ENCODE results near the gene KIF26B. TPM values are rescaled to one million over a fixed set of nuclear protein-coding genes. Genes with fewer than 3 reads are reported as not detected.

The KIF26B gene
- total RNA-seq, 1 donor from 2014 or later: 0.02 TPM

DNA sequence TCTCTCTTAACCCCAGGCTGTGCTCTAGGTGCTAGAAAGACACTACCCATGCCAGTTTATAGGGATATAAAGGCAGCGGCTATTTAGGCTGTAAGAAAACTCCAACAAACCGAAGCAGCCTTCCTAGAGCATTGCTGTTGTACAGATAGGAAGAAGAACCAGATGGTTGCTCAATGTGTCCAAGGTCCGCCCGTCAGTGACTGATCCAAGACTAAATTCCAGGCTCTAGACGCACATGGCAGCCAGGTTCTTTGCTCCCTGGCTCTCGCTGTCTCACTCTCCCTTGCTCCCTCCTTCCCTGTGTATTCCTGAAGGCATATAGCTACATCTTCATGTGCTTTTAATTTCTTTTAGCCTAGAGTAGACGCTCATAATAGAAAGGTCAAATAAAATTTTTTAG lies 303.4 kb downstream of the KIF26B start:
- intact Hi-C loops (cut with micrococcal nuclease): no loop called here

DNA sequence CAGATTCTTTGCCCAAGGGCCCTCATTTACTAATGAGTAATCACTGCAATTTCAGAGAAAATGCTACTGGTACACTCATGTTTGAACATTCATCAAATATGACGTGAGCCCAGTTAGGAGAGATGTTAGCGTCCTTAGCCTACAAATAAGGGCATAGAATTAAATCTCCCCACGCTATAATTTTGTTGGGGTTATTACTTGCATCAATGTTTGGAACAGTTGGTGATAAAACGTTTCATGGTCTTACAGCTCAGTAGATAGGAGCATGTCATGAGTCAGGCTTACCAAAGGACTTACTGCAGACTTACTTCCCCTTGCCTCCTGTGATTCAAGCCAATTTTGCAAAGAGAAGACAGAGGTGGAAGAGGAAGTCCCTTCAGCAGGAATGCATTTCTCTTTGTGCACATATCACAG lies 304.0 kb downstream of the KIF26B start:
- intact Hi-C loops (cut with micrococcal nuclease): no loop called here

DNA sequence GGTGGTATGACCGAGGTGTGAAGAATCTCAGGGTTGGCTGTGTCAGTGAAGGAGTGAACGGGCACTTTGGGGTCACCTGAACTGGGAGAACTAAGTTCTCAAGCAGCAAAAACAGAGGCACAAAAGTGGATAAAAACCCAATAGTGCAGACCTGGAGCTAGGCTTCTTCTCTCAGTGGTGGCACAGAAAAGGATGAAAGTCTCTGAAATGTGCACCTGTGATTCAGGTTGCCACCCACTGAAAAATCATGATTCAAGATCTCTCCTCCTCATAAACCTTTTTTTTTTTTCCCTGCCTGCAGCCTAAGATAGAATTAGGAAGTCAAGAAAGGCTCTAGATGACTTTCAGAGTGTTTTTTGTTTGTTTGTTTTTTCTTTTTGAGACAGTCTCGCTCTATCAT lies 304.8 kb downstream of the KIF26B start:
- intact Hi-C loops (cut with micrococcal nuclease): no loop called here

DNA sequence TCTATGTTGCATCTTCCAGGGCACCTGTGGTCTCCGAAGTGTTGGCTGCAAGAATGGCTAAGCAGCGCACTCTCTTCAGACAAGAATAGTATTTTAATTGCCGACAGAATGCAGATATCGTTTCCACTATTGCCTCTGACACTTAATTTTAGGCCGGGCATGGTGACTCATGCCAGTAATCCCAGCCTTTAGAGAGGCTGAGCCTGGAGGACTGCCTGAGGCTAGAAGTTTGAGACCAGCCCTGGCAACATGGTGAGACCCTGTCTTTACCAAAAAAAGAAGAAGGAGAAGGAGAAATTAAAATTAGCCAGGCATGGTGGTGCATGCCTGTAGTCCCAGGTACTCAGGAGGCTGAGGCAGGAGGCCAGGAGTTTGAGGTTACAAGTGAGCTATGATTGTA lies 306.9 kb downstream of the KIF26B start:
- intact Hi-C loops (cut with micrococcal nuclease): no loop called here

DNA sequence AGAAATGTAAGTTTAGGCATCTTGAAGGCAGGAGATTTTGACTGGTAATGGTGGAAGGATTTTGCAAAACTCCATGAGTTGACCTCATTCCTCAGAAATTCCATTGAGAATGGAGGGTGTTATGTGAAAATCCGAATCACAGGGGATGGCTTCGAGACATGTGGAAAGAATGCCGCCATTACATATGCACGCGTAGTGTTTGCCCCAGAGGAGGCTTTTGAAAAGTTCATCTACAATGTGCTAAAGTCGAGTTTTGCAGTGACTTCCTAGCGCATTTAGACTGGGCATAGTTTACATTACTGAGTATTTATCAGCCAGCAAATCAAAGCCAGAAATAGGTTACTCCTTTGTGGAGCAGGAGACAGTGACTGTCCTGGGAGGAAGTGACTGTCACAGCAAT lies 307.4 kb downstream of the KIF26B start:
- intact Hi-C loops (cut with micrococcal nuclease): no loop called here

DNA sequence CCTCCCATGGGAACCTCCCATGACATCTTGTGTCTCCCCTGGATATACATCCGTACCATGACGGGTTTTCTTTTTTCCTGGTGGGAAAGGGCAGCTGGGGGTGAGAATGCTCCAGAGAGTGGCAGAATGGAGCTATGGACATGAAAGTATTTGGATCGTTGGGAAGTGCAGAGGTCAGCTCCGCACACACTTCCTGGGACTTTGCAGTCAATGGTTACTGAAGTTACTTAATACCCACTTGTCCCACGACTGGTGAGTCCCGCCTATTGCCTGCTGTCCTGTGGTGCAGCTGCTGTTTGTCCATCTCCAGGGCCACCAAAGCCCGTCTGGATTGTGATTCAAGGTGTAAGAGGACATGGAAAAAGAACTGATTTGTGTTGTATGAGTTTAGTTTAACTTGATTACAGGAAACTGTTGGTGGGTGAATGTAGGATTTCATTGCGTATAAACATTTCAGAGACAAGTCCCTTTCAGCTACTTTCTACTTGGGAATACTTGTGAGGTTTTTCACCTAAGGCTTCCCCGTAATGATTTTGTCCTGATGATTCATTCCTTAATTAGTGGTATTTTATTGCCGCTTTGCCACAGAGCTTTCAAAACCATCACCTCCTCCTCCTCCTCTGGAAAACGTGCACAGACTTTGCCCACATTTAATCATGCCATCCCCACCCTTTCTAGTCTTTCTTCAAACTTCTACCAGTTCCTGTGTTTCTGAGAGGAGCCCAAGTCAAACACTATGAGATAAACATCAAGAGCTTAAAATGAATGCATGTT lies 308.8 kb downstream of the KIF26B start:
- intact Hi-C loops (cut with micrococcal nuclease): no loop called here

DNA sequence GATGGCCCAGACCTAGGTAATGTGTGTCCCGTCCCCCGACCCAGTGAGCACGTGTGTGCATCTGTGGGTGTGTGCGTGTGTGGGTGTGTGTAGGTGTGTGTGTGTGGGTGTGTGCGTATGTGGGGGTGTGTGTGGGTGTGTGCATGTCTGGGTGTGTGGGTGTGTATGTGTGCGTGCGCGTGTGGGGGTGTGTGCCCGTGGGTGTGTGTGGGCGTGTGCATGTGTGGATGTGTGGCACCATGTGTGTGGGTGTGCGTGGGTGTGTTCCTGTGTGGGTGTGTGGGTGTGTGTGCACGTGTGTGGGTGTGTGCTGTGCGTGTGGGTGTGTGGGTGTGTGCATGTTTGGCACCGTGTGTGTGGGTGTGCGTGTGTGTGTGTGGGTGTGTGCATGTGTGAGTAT lies 309.5 kb downstream of the KIF26B start:
- intact Hi-C loops (cut with micrococcal nuclease): no loop called here

DNA sequence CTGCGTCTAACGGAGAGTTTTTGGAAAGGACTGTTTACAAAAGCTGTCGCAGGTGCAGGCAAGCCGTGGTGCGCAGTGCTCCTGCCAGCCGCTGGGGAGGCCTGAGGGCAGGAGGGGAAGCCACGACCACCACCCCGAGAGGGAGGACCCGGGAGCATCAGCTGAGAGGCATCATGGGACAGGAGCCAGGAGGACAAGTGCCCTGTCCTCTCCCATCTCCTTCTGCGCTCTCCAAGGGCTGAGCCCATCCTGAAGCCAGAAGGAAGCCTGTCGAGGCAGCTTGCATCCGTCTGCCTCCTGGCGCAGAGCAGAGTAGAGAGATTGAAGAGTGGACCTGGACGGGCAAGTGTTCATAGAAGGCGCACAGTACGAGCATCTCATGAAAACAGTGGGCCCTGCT lies 310.9 kb downstream of the KIF26B start:
- intact Hi-C loops (cut with micrococcal nuclease): no loop called here

DNA sequence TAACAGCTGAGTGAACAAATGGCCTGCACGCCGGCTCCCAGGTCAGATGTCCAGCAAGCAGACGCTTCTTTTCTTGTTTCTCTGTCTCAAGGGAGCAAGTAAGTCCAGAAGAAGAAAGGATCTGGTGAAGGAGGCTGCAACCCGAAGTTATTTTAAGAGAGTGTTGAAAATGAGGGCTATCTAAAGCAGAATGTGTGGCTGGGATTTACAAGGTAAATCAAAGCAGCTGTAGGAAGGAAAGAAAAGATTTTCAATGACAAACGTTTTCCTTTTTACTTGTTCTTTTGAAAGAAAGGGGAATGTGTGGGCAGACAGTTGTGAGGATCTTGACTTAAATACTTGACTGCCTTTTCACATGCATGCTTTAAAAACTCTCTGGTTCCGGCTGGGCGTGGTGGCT lies 311.5 kb downstream of the KIF26B start:
- intact Hi-C loops (cut with micrococcal nuclease): no loop called here

DNA sequence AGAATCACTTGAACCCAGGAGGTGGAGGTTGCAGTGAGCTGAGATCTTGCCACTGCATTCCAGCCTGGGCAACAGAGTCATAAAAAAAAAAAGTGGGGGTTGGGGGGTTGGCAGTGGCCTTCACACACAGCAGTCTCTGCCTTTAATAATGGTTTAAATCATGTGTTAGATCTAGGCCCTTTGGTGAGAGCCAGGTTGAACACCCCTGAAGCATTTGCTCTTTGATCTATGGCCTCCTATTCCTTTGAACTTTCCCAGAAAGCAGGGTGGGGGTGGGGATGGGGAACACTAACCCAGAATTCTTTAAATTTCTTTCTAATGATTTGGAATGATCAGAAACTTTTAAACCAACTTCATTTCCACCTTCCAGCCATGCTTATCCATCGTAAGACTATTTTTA lies 313.0 kb downstream of the KIF26B start:
- intact Hi-C loops (cut with micrococcal nuclease): no loop called here

DNA sequence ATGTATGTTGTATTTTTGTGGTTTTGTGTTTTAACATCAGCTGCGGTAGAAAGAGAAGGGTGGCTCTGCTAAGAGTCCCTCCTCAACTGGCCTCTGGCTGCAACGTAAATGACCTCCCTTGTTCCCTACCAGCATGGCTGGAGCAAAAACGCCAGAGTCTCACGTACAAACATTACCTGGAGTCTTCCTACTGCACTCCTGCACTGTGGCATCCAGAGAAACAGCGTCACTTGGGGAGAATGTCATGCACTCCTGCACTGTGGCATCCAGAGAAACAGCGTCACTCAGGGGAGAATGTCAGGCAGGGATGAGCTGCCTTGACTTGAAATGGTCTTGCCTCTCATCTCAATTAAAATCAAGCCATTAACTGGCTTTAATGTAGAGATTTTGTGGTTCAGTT lies 314.2 kb downstream of the KIF26B start:
- intact Hi-C loops (cut with micrococcal nuclease): no loop called here

DNA sequence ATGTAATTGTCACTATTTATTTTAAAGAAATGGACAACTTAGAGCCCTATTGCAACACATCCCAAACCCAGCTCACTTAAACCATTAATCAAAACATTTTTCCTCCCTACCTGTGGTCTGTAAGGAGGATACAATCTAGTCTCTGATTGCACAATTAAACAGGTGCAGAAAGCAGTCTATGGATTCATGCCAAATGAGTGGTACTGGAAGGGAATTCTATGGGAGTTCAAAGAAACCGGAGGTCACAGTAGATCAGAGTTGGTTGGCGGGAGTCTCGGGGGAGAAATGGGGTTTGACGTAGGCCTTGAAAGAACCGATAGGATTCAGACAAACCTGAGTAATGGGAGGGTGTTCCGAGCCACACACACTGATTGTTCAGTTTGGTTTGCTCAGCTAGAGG lies 314.9 kb downstream of the KIF26B start:
- intact Hi-C loops (cut with micrococcal nuclease): no loop called here

DNA sequence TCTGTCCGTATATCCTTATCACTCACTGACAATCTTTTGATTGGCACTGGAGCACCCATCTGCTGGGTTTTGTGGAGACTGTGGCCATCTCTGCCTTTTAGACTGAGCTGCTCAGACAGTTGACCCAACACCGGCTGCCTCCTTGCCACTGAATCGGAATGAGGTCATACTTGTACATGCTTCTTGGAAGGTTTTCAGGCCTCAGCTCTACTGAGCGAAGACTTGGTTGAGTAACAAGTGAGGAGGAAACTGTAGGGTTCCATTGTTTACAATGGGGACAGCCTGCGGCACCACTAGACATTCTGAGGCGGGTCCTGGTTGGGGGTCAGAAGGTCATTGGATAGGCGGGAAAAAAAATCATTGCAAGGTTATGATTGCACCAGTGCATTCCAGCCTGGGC lies 320.3 kb downstream of the KIF26B start:
- intact Hi-C loops (cut with micrococcal nuclease): no loop called here

DNA sequence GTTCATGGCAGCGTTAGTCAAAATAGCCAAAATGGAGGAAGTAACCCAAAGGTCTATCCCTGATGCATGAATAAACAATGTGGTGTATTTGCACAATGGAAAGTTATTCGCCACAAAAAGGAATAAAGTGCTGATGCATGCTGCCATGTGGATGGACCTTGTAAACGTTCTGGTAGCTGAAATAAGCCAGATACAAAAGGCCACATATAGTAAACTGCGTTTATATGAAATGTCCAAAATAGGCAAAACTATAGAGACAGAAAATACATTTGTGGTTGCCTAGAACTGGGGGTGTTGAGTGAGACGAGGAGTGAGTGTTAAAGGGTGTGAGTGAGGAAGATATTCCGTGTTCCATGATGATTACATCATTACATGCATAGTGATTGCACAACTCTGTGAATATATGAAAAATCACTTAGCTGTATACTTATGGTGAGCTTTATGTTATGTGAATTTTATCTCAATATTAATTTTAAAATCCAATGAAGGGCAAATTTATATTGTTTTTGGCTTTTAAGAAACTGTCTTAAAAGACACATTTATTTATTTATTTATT lies 321.3 kb downstream of the KIF26B start:
- intact Hi-C loops (cut with micrococcal nuclease): no loop called here

DNA sequence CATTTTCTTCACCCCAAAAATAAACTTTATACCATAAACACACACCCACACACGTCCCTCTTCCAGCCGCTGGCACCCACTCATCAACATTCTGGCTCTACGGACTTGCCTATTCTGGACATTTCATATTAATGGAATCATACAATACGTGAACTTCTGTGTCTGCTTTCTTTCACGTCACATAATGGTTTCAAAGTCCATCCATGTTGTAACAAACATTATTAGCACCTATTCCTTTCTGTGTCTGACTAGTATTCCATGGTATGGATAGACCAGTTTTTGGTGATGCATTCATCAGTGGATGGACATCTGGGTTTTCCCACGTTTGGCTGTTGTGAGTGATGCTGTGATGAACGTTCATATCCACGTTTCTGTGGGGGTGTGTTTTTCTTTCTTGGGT lies 323.2 kb downstream of the KIF26B start:
- intact Hi-C loops (cut with micrococcal nuclease): no loop called here

DNA sequence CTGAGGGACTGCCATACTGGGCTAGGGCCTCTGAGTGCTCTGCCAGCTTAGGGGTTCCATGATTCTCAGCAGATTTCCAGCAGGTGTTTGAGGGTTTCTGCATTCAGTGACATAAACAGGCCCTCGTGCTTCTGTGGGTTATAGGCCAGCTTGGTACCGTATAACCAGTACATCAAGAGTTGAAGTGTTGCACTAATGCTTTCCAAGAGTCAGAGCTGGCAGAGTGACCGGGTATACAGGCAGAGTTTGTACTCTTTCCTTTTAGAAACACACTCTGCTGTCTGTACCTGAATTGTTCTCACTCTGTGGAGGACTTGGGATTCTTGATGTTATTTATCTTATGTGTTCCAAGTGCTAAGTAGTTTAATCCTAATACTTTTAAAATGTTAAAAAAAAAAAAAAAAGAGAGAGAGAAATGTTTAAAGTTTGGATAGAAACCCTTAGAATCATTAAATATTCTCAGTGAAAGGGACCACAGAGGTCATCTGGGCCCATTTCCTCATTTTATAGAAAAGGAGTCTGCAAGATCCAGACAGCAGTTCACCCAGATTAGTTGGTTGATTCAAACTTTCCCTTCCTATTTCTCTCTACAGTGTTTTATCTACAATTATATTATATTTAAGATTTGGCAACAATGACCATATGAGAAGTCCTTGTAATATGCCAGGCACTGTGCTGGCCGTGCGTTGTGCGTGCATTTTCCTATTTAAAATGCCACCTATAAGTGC lies 325.8 kb downstream of the KIF26B start:
- intact Hi-C loops (cut with micrococcal nuclease): no loop called here

DNA sequence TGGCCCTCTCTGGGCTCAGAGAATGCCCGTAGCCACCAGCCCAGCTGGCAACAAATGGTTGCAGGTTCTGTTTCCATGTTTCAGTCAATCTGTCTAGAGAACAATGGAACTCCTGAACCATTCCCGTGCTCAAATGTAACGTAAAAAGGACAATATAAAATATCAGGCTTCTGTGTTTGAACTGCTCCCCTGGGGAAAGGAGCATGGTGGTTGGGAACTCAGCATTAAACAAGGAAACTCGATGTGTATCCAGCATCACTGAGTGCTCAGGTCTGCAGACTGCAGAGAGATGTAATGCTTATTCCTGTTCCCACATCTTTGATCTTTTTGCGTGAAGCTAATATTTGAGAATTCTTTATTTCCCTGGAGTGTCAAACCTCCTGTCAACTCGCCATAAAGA lies 326.5 kb downstream of the KIF26B start:
- intact Hi-C loops (cut with micrococcal nuclease): no loop called here

DNA sequence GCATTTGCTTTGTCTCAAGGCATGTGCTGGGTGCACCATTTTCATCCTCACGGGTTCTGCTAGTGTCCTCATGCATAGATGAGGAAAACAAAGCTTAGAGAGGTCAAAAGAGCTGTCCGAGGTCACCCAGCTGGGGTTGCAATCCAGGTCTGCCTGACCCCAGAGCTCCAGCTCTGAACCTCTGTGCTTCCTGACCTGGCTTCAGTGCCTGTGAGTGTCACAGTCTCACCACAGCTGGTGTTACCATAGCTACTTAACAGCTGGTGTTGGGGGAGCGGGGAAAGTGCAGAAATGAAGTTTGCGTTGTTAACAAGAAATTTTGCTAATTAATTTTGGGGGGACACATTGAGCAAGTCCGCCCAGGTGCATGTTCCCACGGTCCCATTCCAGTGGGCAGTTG lies 328.5 kb downstream of the KIF26B start:
- intact Hi-C loops (cut with micrococcal nuclease): no loop called here

DNA sequence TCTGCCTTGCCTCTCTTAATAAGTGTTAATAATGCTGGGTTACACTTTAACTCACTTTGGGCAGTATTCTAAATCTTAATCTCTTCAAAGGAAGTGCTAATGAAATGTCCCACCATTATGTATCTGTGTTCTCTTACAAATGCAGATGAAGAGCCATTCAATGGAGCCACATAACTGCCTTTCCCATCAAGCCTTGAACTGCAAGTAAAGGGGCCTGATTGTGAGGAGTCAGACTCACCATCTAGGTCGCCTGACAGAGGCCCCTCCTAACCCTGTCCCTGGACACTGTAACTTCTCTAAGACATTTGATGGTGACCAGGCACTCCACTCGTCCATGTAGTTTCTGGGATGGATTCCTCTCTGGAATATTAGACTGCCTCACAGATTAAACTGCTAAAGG lies 329.4 kb downstream of the KIF26B start:
- intact Hi-C loops (cut with micrococcal nuclease): no loop called here

DNA sequence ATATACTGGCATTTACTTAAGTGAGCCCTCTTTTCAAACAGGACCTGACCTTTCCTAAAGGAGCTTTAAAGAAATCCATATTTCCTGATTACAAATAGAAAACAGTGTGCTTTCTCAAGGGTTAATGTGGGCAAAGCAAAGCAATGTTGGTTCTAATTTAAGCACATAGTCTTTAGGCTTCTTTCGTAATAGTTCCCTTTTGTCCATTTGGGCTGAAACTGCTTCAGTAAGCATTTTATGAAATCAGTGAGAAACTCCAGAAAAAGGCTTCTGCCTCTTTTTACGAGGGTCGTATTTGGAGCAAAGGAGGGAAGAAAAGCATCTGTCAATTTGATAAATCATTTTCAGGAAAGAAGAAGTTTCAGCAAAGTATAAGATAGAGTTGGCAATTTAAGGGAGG lies 331.2 kb downstream of the KIF26B start:
- intact Hi-C loops (cut with micrococcal nuclease): no loop called here

DNA sequence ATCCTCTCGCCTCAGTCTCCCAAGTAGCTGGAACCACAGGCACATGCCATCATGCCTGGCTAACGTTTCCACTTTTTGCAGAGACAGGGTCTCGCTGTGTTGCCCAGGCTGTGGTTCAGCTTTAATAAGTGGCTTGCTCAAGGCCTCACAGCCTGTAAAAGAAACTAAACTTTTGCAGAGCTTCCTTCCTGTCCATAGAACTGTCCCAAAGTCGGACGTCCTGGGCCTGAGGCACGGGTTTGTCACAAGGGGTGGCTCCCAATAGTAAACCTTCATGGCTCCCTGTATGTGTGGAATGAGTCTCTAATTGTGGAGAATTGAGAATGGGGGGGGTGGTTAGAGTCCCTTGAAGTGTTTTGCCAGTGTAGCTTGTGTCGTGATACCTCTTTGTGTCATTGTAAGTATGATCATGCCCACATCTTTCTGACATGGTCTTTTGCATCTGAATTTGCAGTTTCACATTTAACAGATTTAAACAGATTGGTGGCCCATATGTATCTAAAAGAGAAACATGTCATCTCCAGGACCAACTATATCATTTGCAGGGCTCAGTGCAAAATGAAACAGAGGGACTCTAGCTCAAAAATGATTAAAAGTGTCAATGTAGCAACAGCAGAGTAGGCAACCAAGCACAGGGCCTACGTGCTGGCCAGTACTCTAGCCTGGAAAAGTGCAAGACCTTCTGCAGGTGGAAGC lies 332.1 kb downstream of the KIF26B start:
- intact Hi-C loops (cut with micrococcal nuclease): no loop called here
